Mammary epithelial cell (primary cell): Measurements from ENCODE around the gene NKG7.

ENCODE experiments used
- CTCF ChIP-seq, 2 donors: IDR thresholded peaks in 1 of 2; conservative IDR thresholded peaks in 1 of 2; 2 replicates each; pipeline ENCODE4 v1.5.1; 2011 to 2012; ENCODE audit warnings: inconsistent platforms in 2 of 2, low read length in 2 of 2, mild to moderate bottlenecking in 2 of 2, control low read depth in 1 of 2, low read depth in 1 of 2; ENCODE audit not compliant: insufficient read depth in 1 of 2; ENCODE audit errors: extremely low read depth in 1 of 2
- EZH2 ChIP-seq: IDR thresholded peaks from 2 replicates; pipeline ENCODE4 v1.6.1; 2012; ENCODE audit warnings: low read length, inconsistent platforms, borderline replicate concordance

- TF ChIP-seq EZH2, result no peak
- no peak for TF ChIP-seq CTCF (conservative IDR thresholded peaks at IDR 0.05 in 1 of 2, IDR thresholded peaks at IDR 0.05 in 1 of 2; ENCODE audit: extremely low read depth in 1 of 2, insufficient read depth in 1 of 2, low read depth in 1 of 2, low read length in 2 of 2)
These were observed 46.3 kb upstream of the NKG7 start for GRCh38 chr19:51418707-51419106.
